Left lung (tissue), 10 donors: ENCODE measurements around the gene AP1M2. TPM values are rescaled to one million over a fixed set of nuclear protein-coding genes. Genes with fewer than 3 reads are reported as not detected.

ENCODE experiments used
- ATAC-seq: fragments of 200-7000 bp; cut with Tn5 transposase; one replicate; pipeline ENCODE4 v1.9.1; 2020; ENCODE audit warnings: moderate library complexity
- DNase-seq, 4 donors: peaks; one replicate each; pipeline ENCODE4 v3.0.0-alpha.2; 2013 to 2020
- H3K27ac ChIP-seq, 2 donors: fragments of 200-600 bp; sonication (generic) in 1 of 2; one replicate each; pipeline versions ENCODE4 v1.5.0 to v1.8.0; 2020 to 2021
- H3K27me3 ChIP-seq, 2 donors: fragments of 200-600 bp; sonication (generic) in 1 of 2; one replicate each; pipeline versions ENCODE4 v1.5.0 to v1.8.0; 2020 to 2021
- H3K36me3 ChIP-seq, 2 donors: fragments of 200-600 bp; sonication (generic) in 1 of 2; one replicate each; pipeline versions ENCODE4 v1.5.0 to v1.8.0; 2020 to 2021
- H3K4me1 ChIP-seq, 2 donors: fragments of 200-600 bp; one replicate each; pipeline ENCODE4 v1.8.0; 2021
- H3K4me3 ChIP-seq, 2 donors: fragments of 200-600 bp; sonication (generic) in 1 of 2; one replicate each; pipeline versions ENCODE4 v1.5.0 to v1.8.0; 2020 to 2021; ENCODE audit warnings: mild to moderate bottlenecking in 1 of 2
- H3K9me3 ChIP-seq, 2 donors: fragments of 200-600 bp; sonication (generic) in 1 of 2; one replicate each; pipeline versions ENCODE4 v1.5.0 to v1.8.0; 2020 to 2021
- CTCF ChIP-seq, 2 donors: fragments of 200-600 bp; sonication (generic) in 1 of 2; IDR thresholded peaks; one replicate each; pipeline versions ENCODE4 v1.5.0 to v1.8.0; 2021; ENCODE audit warnings: antibody characterized with exemption in 2 of 2
- intact Hi-C, 2 donors: fragments of 100-400 bp; cut with DNase I; formaldehyde crosslinking; loops; one replicate each; pipeline versions ENCODE4 v1.11.2 to v1.14.2; 2022
- polyA plus RNA-seq, 6 donors: library from polyadenylated mRNA; unstranded; fragments of 120-200 nt; gene quantifications; one replicate each; pipeline ENCODE4 v1.2.1, GENCODE V29; 2013; ENCODE audit not compliant: insufficient read length in 6 of 6
- total RNA-seq, 2 donors: library from RNA; stranded (reverse); fragmentation: NEBNext Ultra II Directional; extraction: Animal tissue kit (Norgen Biotek cat#: 25700); gene quantifications; one replicate each; pipeline ENCODE4 v1.2.1, GENCODE V29; 2021
- donor health status: DM: no; HTN: yes; CAD: no.
- donor health status: DM: no; HTN: no; CAD: no.

Gene AP1M2
- total and polyA plus RNA-seq, 8 donors: 31.6 to 65.2 (median 37.1) TPM

GRCh38 chr19:10587839-10588150, 683 bp upstream of the AP1M2 start:
- Histone ChIP-seq H3K36me3 (no peaks in the 10 kb centered on the region), H3K4me3 (no peak overlapping the region), H3K27me3 (peaks cover 0 to 21% of the 10 kb centered on the region in 2 donors), H3K9me3 (no peaks in the 10 kb centered on the region), H3K27ac (no peak overlapping the region), H3K4me1 (peaks cover 0 to 24% of the 10 kb centered on the region in 2 donors)
- DNase-seq: no peak
- intact Hi-C loops: loop anchor here in 1 of 2 donors (10.0 kb wide), 1 partner anchor 57 kb away; no protein-coding TSS in a partner anchor
- no peak for ATAC-seq
- TF ChIP-seq CTCF (IDR thresholded peaks at IDR 0.05): no peak

GRCh38 chr19:10586396-10586795, 716 bp downstream of the AP1M2 start:
- no peak overlapping the region for H3K27ac ChIP-seq
- TF ChIP-seq CTCF (IDR thresholded peaks at IDR 0.05): no peak
- peak overlapping the region; percentile 29 to 48 for H3K4me3 ChIP-seq
- H3K27me3 ChIP-seq: peaks cover 0 to 21% of the 10 kb centered on the region in 2 donors
- no peaks in the 10 kb centered on the region for H3K9me3 ChIP-seq
- DNase-seq (peak in 1 of 4 donors; percentile 2), ATAC-seq (peak; percentile 33)
- peaks cover 0 to 14% of the 10 kb centered on the region in 2 donors for H3K4me1 ChIP-seq
- no peaks in the 10 kb centered on the region for H3K36me3 ChIP-seq
- intact Hi-C loops: loop anchor here in 1 of 2 donors (10.0 kb wide), 1 partner anchor 58 kb away; no protein-coding TSS in a partner anchor

GRCh38 chr19:10583036-10583776, 3.9 kb downstream of the AP1M2 start:
- peak in 1 of 4 donors; percentile 11 for DNase-seq
- Histone ChIP-seq H3K27ac (no peak overlapping the region), H3K4me3 (no peak overlapping the region), H3K27me3 (peaks cover 0 to 18% of the 10 kb centered on the region in 2 donors), H3K4me1 (peaks cover 0 to 15% of the 10 kb centered on the region in 2 donors), H3K36me3 (no peaks in the 10 kb centered on the region), H3K9me3 (no peaks in the 10 kb centered on the region)
- no peak for ATAC-seq
- intact Hi-C loops: loop anchor here (2.0 to 10.0 kb wide), 3 partner anchors 62 to 119 kb away; partner anchors contain the start of gene QTRT1 (in 1 of the 2)
- no peak for TF ChIP-seq CTCF (IDR thresholded peaks at IDR 0.05)

DNA sequence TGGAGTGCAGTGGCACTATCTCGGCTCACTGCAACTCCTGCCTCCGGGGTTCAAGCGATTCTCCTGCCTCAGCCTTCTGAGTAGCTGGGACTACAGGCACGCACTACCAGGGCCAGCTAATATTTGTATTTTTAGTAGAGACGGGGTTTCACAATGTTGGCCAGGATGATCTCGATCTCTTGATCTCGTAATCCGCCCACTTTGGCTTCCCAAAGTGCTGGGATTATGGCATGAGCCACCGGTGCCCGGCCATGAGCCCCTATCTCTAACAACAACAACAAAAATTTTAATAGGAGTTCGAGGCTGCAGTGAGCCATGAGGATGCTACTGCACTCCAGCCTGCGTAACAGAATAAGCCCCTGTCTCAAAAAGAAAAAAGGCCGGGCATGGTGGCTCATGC, 5.0 kb downstream of the AP1M2 start:
- intact Hi-C loops: loop anchor here (2.0 to 10.0 kb wide), 3 partner anchors 63 to 120 kb away; partner anchors contain the start of gene QTRT1 (in 1 of the 2)

More for the DNA sequence above, 5.0 kb downstream of the AP1M2 start:
- no peaks in the 10 kb centered on the region for H3K36me3 ChIP-seq
- TF ChIP-seq CTCF (IDR thresholded peaks at IDR 0.05): no peak
- no peak for DNase-seq
- no peak for ATAC-seq
- H3K27ac ChIP-seq: no peak overlapping the region
- no peak overlapping the region for H3K4me3 ChIP-seq
- H3K4me1 ChIP-seq: peaks cover 0 to 15% of the 10 kb centered on the region in 2 donors
- peaks cover 0 to 7% of the 10 kb centered on the region in 2 donors for H3K27me3 ChIP-seq
- H3K9me3 ChIP-seq: no peaks in the 10 kb centered on the region
